Mesothelial cell of epicardium (in vitro differentiated cells): ENCODE results near the gene ITGB3. TPM values are rescaled to one million over a fixed set of nuclear protein-coding genes. Genes with fewer than 3 reads are reported as not detected.
A peak's percentile ranks its signal among the peaks of the same experiment; 100 is the strongest.

Experiments used
- DNase-seq, 2 experiments: peaks; one replicate each; pipeline ENCODE4 v3.0.0; 2021; ENCODE audit warnings: low spot score in 2 of 2; ENCODE audit not compliant: unreplicated experiment in 2 of 2
- H3K27ac Mint-ChIP-seq: 2 replicates; pipeline ENCODE4 v1.8.0; 2021; ENCODE audit warnings: mixed read lengths
- H3K27me3 Mint-ChIP-seq: 2 replicates; pipeline ENCODE4 v1.8.0; 2021; ENCODE audit warnings: low read depth, mixed read lengths
- H3K36me3 Mint-ChIP-seq: 2 replicates; pipeline ENCODE4 v1.8.0; 2021; ENCODE audit warnings: mixed read lengths
- H3K4me1 Mint-ChIP-seq: 2 replicates; pipeline ENCODE4 v1.8.0; 2021; ENCODE audit warnings: mixed read lengths
- H3K4me3 Mint-ChIP-seq: 2 replicates; pipeline ENCODE4 v1.8.0; 2021; ENCODE audit warnings: mild to moderate bottlenecking, moderate library complexity, mixed read lengths
- H3K9me3 Mint-ChIP-seq: 2 replicates; pipeline ENCODE4 v1.8.0; 2021; ENCODE audit warnings: mixed read lengths
- total RNA-seq: library from RNA; stranded (reverse); gene quantifications from 3 replicates; pipeline ENCODE4 v1.2.1, GENCODE V29; 2021
- TF ChIP-seq, protein P1 (sequence below): fragments of 200-600 bp; sonication (generic); IDR thresholded peaks from one replicate; pipeline ENCODE4 v1.5.0; 2021; ENCODE audit warnings: antibody characterized with exemption; ENCODE audit not compliant: unreplicated experiment

ITGB3 gene
- total RNA-seq = 1.0 to 1.5 TPM (median 1.1 TPM) in 3 replicates

DNA sequence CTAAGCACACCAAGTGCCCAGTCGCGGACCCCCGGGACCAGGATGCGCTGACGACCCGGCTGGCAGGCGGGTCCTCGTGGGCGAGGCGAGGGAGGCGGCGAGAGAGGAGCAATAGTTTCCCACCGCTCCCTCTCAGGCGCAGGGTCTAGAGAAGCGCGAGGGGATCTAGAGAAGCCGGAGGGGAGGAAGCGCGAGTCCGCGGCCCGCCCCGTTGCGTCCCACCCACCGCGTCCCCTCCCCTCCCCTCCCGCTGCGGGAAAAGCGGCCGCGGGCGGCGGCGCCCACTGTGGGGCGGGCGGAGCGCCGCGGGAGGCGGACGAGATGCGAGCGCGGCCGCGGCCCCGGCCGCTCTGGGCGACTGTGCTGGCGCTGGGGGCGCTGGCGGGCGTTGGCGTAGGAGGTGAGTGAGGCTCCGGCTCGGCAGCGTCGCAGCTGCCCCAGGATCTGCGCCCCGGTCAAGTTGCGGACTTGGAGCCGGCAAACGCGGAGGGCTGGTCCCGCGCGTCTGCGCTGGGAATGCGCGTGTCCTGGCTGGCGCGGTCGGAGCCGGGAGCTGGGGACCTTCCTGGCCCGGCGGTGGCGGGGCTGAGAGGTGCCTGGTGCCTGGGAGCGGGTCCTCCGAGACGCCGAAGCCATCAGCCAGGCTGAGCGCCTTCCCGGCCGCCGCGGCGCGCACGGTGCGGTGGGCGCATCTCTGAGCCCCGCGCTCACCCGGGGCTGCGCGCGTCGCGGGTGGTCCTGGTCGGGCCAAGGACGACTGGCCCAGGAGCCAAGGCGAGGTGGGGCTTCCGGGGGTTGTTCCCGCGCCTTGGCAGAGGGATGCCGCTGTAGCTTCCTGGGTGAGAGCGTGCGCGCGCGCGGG, at the start of gene ITGB3:
TSS of gene ITGB3 (plus strand) at position 287 of the 862 bp plus-strand sequence. CDS start at position 322, 35 bp downstream.
- DNase-seq = peak; percentile 51 to 77
- peaks cover 3% of the 10 kb centered on the region for H3K9me3 Mint-ChIP-seq
- no peak within 1 kb of the TSS for H3K27ac Mint-ChIP-seq
- H3K4me1 Mint-ChIP-seq = peaks cover 8% of the 10 kb centered on the region
- H3K36me3 Mint-ChIP-seq = no peaks in the 10 kb centered on the region
- TF ChIP-seq, protein P1, sequence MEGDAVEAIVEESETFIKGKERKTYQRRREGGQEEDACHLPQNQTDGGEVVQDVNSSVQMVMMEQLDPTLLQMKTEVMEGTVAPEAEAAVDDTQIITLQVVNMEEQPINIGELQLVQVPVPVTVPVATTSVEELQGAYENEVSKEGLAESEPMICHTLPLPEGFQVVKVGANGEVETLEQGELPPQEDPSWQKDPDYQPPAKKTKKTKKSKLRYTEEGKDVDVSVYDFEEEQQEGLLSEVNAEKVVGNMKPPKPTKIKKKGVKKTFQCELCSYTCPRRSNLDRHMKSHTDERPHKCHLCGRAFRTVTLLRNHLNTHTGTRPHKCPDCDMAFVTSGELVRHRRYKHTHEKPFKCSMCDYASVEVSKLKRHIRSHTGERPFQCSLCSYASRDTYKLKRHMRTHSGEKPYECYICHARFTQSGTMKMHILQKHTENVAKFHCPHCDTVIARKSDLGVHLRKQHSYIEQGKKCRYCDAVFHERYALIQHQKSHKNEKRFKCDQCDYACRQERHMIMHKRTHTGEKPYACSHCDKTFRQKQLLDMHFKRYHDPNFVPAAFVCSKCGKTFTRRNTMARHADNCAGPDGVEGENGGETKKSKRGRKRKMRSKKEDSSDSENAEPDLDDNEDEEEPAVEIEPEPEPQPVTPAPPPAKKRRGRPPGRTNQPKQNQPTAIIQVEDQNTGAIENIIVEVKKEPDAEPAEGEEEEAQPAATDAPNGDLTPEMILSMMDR = no peak
- H3K27me3 Mint-ChIP-seq = peaks cover 72% of the 10 kb centered on the region
- H3K4me3 Mint-ChIP-seq = peak within 1 kb of the TSS; percentile 78

DNA sequence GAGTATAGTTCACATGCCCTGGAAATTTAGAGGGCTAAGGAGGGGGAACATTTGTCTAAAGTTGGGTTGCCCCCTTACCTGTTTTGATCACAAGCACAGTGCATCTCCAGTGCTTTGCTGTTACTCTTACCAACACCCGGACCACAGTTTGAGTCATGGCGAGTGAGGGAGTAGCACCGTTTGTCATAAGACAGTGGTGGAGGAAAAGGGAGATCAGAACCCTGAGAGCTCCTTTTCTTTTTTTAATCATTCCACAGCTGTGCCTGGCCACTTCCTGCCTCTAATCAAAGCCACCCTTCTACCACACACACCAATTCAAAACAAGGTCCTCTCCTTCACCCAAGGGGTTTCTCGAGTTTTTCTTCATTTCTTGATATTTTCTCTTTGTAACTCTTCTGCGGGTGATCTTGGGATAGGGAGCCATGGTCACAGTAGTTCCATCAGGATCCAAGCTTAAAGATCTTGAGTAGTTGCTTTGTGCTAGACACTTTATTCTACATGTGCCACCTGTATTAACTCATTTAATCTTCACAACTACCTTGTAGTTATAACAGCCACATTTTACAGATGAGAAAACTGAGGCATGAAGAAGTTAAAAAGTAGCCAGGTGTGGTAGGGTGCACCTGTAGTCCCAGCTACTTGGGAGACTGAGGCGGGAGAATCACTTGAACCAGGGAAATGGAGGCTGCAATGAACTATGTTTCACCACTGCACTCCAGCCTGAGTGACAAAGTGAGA, 49.5 kb upstream of the ITGB3 start:
- Mint-ChIP-seq H3K4me1 (peaks cover 13% of the 10 kb centered on the region), H3K9me3 (peaks cover 7% of the 10 kb centered on the region), H3K36me3 (no peaks in the 10 kb centered on the region), H3K27me3 (no peaks in the 10 kb centered on the region), H3K27ac (no peak overlapping the region), H3K4me3 (no peak overlapping the region)
- TF ChIP-seq, protein P1 = no peak
- no peak for DNase-seq

GRCh38 chr17:47204722-47205418, 48.8 kb upstream of the ITGB3 start:
- Mint-ChIP-seq H3K4me3 (no peak overlapping the region), H3K36me3 (no peaks in the 10 kb centered on the region), H3K9me3 (peaks cover 7% of the 10 kb centered on the region), H3K27me3 (no peaks in the 10 kb centered on the region), H3K4me1 (peaks cover 13% of the 10 kb centered on the region), H3K27ac (peak overlapping the region; percentile 33)
- DNase-seq = no peak
- TF ChIP-seq, protein P1 = no peak

GRCh38 chr17:47205419-47205963, 48.1 kb upstream of the ITGB3 start:
- H3K4me1 Mint-ChIP-seq = peaks cover 15% of the 10 kb centered on the region
- H3K4me3 Mint-ChIP-seq = no peak overlapping the region
- H3K27me3 Mint-ChIP-seq = no peaks in the 10 kb centered on the region
- peak overlapping the region; percentile 33 for H3K27ac Mint-ChIP-seq
- no peaks in the 10 kb centered on the region for H3K36me3 Mint-ChIP-seq
- H3K9me3 Mint-ChIP-seq = peaks cover 7% of the 10 kb centered on the region
- TF ChIP-seq, protein P1 = no peak
- DNase-seq = no peak

DNA sequence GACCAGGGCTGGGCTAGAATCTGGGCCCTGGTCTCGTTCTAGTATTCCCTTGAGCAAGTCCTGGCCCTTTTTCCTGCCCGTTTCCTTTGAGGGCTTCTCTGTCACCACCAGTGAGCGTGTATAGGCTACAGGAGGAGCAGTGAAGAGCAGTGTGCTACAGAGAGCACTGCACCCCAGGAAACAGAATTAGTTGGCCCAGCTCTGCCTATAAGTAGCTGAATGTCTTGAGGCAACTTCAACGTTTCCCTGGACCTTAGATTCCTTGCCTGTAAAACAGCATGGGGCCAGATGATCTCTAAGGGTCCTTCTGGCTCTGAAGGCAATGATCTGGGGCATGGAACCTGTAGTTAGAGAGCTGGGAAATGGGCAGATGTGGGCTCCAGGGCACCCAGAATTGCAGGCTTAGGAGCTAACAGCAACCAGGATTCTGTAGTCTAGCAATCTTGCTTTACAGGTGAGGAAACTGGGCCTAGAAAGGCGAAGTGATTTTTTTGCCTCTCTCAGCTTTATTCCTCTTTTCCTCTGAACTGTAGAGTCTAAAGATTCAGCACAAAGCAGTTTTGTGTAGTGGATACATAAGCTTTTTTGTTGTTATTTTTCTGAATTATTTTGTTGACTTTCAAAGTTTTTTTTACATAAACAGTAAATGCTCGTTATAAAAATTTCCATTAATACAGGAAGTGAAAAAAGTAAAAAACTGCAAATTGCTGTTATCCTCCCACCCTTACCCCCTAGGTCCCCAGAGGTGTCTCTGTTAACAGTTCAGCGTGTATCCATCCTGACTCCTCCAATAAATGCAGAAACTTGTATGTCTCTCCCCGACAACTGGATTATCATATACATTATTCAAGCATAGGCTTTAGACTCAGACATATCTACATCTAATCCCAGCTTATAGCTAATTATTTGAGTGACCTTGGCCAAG, 46.2 kb upstream of the ITGB3 start:
- Mint-ChIP-seq H3K36me3 (no peaks in the 10 kb centered on the region), H3K27ac (no peak overlapping the region), H3K27me3 (no peaks in the 10 kb centered on the region), H3K4me3 (no peak overlapping the region), H3K4me1 (peaks cover 15% of the 10 kb centered on the region), H3K9me3 (peaks cover 7% of the 10 kb centered on the region)
- DNase-seq = no peak
- TF ChIP-seq, protein P1 = no peak
